Stomach (tissue), 4 donors: ENCODE measurements around the gene SNX18.

Experiments
- EP300 ChIP-seq: sonication (generic); formaldehyde crosslinking; IDR thresholded peaks from one replicate; pipeline ENCODE4 v1.6.1; 2017; ENCODE audit warnings: antibody characterized with exemption
- POLR2A ChIP-seq, 4 donors: fragments of 450-650 bp; IDR thresholded peaks; one replicate each; pipeline ENCODE4 v1.6.1; 2016; ENCODE audit warnings: antibody characterized with exemption in 4 of 4, control low read depth in 2 of 4, mild to moderate bottlenecking in 1 of 4, moderate library complexity in 1 of 4
- POLR2AphosphoS5 ChIP-seq, 3 donors: sonication (generic); formaldehyde crosslinking; IDR thresholded peaks; one replicate each; pipeline ENCODE4 v1.6.1; 2016; ENCODE audit warnings: antibody characterized with exemption in 3 of 3
- TF ChIP-seq, protein P1 (sequence below), 7 experiments: fragments of 450-650 bp in 4 of 7; fragments of 200-600 bp in 3 of 7; sonication (generic) in 3 of 7; IDR thresholded peaks; one replicate each; pipeline ENCODE4 v1.5.1; 2016 to 2019; ENCODE audit warnings: antibody characterized with exemption in 7 of 7, control low read depth in 2 of 7, mild to moderate bottlenecking in 1 of 7

DNA sequence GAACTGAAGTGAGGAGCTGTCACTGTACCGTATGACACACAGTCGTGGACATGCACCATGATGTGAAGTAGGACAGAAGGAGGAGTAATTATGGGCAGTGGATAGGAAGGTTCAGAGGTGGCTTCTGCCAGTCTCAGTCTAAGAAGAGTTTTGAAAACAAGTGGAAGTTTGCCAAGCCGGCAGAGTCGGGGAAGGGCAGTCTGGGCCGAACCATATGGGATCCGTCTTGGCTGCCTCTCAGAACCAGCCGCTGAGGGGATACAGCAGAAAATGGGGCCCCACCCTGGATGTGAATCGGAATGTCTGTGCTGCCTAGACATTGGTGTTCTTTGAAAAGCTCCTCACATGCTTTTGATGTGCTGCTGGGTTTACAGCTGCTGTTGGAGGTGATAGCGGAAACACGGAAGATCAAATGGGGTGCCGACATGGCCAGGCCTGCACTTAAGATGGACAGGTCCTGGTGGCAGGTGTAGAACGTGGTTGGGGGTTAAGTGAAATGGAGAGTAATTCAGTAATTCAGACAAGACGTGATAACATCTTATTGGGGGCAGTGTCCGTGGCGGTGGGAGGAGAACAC, 11.2 kb downstream of the SNX18 start:
- TF ChIP-seq POLR2AphosphoS5 (IDR thresholded peaks at IDR 0.05) (no peak), POLR2A (IDR thresholded peaks at IDR 0.05) (no peak), EP300 (no peak)
- TF ChIP-seq, protein P1, sequence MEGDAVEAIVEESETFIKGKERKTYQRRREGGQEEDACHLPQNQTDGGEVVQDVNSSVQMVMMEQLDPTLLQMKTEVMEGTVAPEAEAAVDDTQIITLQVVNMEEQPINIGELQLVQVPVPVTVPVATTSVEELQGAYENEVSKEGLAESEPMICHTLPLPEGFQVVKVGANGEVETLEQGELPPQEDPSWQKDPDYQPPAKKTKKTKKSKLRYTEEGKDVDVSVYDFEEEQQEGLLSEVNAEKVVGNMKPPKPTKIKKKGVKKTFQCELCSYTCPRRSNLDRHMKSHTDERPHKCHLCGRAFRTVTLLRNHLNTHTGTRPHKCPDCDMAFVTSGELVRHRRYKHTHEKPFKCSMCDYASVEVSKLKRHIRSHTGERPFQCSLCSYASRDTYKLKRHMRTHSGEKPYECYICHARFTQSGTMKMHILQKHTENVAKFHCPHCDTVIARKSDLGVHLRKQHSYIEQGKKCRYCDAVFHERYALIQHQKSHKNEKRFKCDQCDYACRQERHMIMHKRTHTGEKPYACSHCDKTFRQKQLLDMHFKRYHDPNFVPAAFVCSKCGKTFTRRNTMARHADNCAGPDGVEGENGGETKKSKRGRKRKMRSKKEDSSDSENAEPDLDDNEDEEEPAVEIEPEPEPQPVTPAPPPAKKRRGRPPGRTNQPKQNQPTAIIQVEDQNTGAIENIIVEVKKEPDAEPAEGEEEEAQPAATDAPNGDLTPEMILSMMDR (IDR thresholded peaks at IDR 0.05) = no peak
